ENCODE results near the gene SEC24C. TPM values are rescaled to one million over a fixed set of nuclear protein-coding genes. Genes with fewer than 3 reads are reported as not detected.

The SEC24C gene
- total RNA-seq, 1 experiment from 2014 or later: 325 TPM

DNA sequence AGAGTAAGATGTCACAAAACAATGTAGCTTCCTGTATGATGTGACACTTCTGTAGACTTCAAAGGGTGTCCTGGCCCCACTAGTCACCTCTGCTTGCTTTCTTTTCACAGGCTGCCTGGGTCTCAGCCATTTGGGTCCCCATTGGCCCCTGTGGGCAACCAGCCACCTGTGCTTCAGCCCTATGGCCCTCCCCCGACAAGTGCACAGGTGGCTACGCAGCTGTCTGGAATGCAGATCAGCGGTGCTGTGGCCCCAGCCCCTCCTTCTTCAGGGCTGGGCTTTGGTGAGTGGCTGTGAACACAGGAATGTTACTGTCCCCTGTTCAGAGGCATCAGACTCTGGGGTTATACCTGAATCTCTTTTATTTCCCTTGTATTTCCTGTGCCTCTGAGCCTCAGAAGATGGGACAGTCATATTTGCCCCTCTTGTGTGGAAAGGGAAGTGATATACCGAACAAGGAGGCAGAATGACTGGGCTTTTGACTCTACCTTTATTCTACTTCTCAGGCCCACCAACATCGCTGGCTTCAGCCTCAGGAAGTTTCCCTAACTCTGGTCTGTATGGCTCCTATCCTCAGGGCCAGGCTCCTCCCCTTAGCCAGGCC, 15.4 kb downstream of the SEC24C start:
- peaks cover 43% of the 10 kb centered on the region for H3K4me1 ChIP-seq (ENCODE audit: insufficient read depth, low read length)
- no TSS peak for BruUV-seq (replicated peaks)
- CTCF ChIA-PET: no interaction called here
- no peak overlapping the region for H3K4me3 ChIP-seq (ENCODE audit: low read length)
- H2AFZ ChIP-seq (ENCODE audit: low read length): no peak overlapping the region
- no peaks in the 10 kb centered on the region for H3K9me2 ChIP-seq (replicated peaks; ENCODE audit: low read length)
- TF ChIP-seq, protein P1, sequence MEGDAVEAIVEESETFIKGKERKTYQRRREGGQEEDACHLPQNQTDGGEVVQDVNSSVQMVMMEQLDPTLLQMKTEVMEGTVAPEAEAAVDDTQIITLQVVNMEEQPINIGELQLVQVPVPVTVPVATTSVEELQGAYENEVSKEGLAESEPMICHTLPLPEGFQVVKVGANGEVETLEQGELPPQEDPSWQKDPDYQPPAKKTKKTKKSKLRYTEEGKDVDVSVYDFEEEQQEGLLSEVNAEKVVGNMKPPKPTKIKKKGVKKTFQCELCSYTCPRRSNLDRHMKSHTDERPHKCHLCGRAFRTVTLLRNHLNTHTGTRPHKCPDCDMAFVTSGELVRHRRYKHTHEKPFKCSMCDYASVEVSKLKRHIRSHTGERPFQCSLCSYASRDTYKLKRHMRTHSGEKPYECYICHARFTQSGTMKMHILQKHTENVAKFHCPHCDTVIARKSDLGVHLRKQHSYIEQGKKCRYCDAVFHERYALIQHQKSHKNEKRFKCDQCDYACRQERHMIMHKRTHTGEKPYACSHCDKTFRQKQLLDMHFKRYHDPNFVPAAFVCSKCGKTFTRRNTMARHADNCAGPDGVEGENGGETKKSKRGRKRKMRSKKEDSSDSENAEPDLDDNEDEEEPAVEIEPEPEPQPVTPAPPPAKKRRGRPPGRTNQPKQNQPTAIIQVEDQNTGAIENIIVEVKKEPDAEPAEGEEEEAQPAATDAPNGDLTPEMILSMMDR (conservative IDR thresholded peaks at IDR 0.05; ENCODE audit: low read depth, low read length): no peak
- TF ChIP-seq EZH2 (IDR thresholded peaks at IDR 0.05; ENCODE audit: low read length, unreplicated experiment): no peak
- TF ChIP-seq EZH2phosphoT487 (IDR thresholded peaks at IDR 0.05; ENCODE audit: borderline replicate concordance, low read length): no peak
- H3K9ac ChIP-seq (ENCODE audit: low read length): no peak overlapping the region
- peaks cover 22% of the 10 kb centered on the region for H4K20me1 ChIP-seq (ENCODE audit: low read length)
- DNase-seq (peak; percentile 67), ATAC-seq (no peak)
- H3K9me3 ChIP-seq (ENCODE audit: low read length): no peaks in the 10 kb centered on the region
- peaks cover 75% of the 10 kb centered on the region for H3K36me3 ChIP-seq (ENCODE audit: low read depth, low read length)
- peaks cover 18% of the 10 kb centered on the region for H3F3A ChIP-seq (ENCODE audit: low read length, unreplicated experiment)
- no peak overlapping the region for H3K4me2 ChIP-seq (ENCODE audit: low read length)
- no peaks in the 10 kb centered on the region for H3K27me3 ChIP-seq (ENCODE audit: low read length)
- POLR2A ChIA-PET (ENCODE audit: unreplicated experiment): no interaction called here
- intact Hi-C loops (cut with micrococcal nuclease): no loop called here
- no peak overlapping the region for H3K27ac ChIP-seq (ENCODE audit: low read length)
- H3K79me2 ChIP-seq (ENCODE audit: low read length): peaks cover 67% of the 10 kb centered on the region

DNA sequence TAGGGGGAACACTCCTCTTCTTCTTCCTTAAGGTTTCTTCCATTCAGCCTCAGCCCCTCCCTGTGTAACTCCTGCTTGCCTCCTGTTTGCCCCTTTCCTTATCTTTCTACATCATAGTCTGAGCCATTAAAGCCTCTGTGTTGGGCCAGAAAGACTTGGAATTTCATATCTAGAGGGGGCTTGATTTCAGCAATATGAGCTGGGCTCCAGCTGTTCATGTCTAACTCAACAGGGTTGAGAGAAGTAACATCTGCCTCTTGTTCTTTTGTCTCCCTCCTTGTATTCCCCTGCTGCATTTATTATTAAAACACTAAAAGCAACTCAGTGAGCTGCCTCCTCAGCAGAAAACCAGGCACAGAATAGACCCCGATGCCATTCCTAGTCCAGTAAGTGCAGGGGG, 17.6 kb downstream of the SEC24C start:
- Histone ChIP-seq H3K9me3 (ENCODE audit: low read length) (no peaks in the 10 kb centered on the region), H3K4me1 (ENCODE audit: insufficient read depth, low read length) (peaks cover 34% of the 10 kb centered on the region), H3K36me3 (ENCODE audit: low read depth, low read length) (peaks cover 86% of the 10 kb centered on the region), H3K27ac (ENCODE audit: low read length) (peak overlapping the region; percentile 56), H3K27me3 (ENCODE audit: low read length) (no peaks in the 10 kb centered on the region), H3K79me2 (ENCODE audit: low read length) (peaks cover 50% of the 10 kb centered on the region), H2AFZ (ENCODE audit: low read length) (no peak overlapping the region), H3K9ac (ENCODE audit: low read length) (no peak overlapping the region), H3K4me2 (ENCODE audit: low read length) (peak overlapping the region; percentile 50), H3K9me2 (replicated peaks; ENCODE audit: low read length) (no peaks in the 10 kb centered on the region), H3K4me3 (ENCODE audit: low read length) (no peak overlapping the region), H4K20me1 (ENCODE audit: low read length) (peaks cover 22% of the 10 kb centered on the region), H3F3A (ENCODE audit: low read length, unreplicated experiment) (peaks cover 18% of the 10 kb centered on the region)
- no peak for DNase-seq
- ChIA-PET CTCF (interaction anchor here (0.8 kb wide), 1 partner anchor 107 kb away, joined by 3 read pairs; no protein-coding TSS in a partner anchor), POLR2A (ENCODE audit: unreplicated experiment) (interaction anchor here (1.5 kb wide), 1 partner anchor 10 kb away, joined by 4 read pairs; a partner anchor contains a TSS)
- no TSS peak for BruUV-seq (replicated peaks)
- no peak for TF ChIP-seq EZH2 (IDR thresholded peaks at IDR 0.05; ENCODE audit: low read length, unreplicated experiment)
- no peak for TF ChIP-seq EZH2phosphoT487 (IDR thresholded peaks at IDR 0.05; ENCODE audit: borderline replicate concordance, low read length)
- TF ChIP-seq, protein P1 (conservative IDR thresholded peaks at IDR 0.05; ENCODE audit: low read depth, low read length): no peak
- ATAC-seq: no peak
- intact Hi-C loops (cut with micrococcal nuclease): loop anchor here (2.0 kb wide), 1 partner anchor 17 kb away; the partner anchor contains the start of gene SEC24C

DNA sequence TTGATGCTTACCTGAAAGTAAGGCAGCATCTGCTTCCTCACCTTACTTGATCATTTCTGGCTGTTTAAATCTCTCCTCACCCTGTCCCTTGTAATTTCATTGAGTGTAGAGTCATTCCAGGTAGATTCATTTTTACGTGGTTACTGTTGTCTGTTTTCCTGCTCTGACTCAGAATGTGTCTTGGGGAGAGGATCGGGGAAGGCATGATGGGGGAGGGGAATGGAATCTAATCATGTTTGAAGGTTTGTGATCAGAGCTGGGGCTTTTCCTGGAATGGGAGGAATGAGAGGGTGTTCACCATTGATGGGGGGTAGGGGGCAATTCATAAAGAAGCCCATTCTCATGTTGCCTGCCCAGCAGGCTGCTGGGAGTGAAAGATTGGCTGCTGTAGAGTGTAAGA, 18.7 kb downstream of the SEC24C start:
- no TSS peak for BruUV-seq (replicated peaks)
- Histone ChIP-seq H3K9me2 (replicated peaks; ENCODE audit: low read length) (no peaks in the 10 kb centered on the region), H3F3A (ENCODE audit: low read length, unreplicated experiment) (peaks cover 18% of the 10 kb centered on the region), H3K36me3 (ENCODE audit: low read depth, low read length) (peaks cover 88% of the 10 kb centered on the region), H3K79me2 (ENCODE audit: low read length) (peaks cover 41% of the 10 kb centered on the region), H3K4me1 (ENCODE audit: insufficient read depth, low read length) (peaks cover 34% of the 10 kb centered on the region), H3K27ac (ENCODE audit: low read length) (peak overlapping the region; percentile 56), H3K4me2 (ENCODE audit: low read length) (peak overlapping the region; percentile 50), H3K9ac (ENCODE audit: low read length) (0 out of 2 replicates have a peak overlapping the region, but pooled peaks have one; percentile 0), H2AFZ (ENCODE audit: low read length) (no peak overlapping the region), H3K27me3 (ENCODE audit: low read length) (no peaks in the 10 kb centered on the region), H4K20me1 (ENCODE audit: low read length) (peaks cover 22% of the 10 kb centered on the region), H3K4me3 (ENCODE audit: low read length) (peak overlapping the region; percentile 1; the same call in 1 of the 2 replicates), H3K9me3 (ENCODE audit: low read length) (no peaks in the 10 kb centered on the region)
- ATAC-seq (peak; percentile 94), DNase-seq (peak; percentile 99)
- POLR2A ChIA-PET (ENCODE audit: unreplicated experiment): interaction anchor here (0.6 to 1.5 kb wide), 2 partner anchors 9 to 17 kb away, joined by 4 to 14 read pairs; a partner anchor contains a TSS
- intact Hi-C loops (cut with micrococcal nuclease): loop anchor here (1.0 to 2.0 kb wide), 2 partner anchors 9 to 18 kb away; partner anchors contain the start of gene SEC24C
- CTCF ChIA-PET: no interaction called here
- TF ChIP-seq EZH2phosphoT487 (IDR thresholded peaks at IDR 0.05; ENCODE audit: borderline replicate concordance, low read length): no peak
- TF ChIP-seq, protein P1 (conservative IDR thresholded peaks at IDR 0.05; ENCODE audit: low read depth, low read length): no peak
- no peak for TF ChIP-seq EZH2 (IDR thresholded peaks at IDR 0.05; ENCODE audit: low read length, unreplicated experiment)

Data from PC-3 (cell line).